HG03354 (cell line): ENCODE data around the gene THEMIS2.
"Not testable (repeated sequence)": the region's sequence is repeated elsewhere in the genome, so short reads cannot be mapped to it uniquely, and the experiment has no call there.

Experiments
- ATAC-seq: cut with Tn5 transposase; IDR thresholded peaks from one replicate; pipeline ENCODE4 v1.9.1; 2021; ENCODE audit warnings: mild to moderate bottlenecking; ENCODE audit not compliant: unreplicated experiment, poor library complexity, severe bottlenecking

Gene THEMIS2

GRCh38 chr1:27862671-27863537 is 9.4 kb upstream of the THEMIS2 start:
- no peak for ATAC-seq

- no peak for ATAC-seq
Measured at GRCh38 chr1:27863538-27863915, 8.8 kb upstream of the THEMIS2 start.

GRCh38 chr1:27864264-27864895 is 8.0 kb upstream of the THEMIS2 start:
- no peak for ATAC-seq

- ATAC-seq, result no peak
Measured at GRCh38 chr1:27865821-27866220, 6.5 kb upstream of the THEMIS2 start.

- no peak for ATAC-seq
Measured at GRCh38 chr1:27868556-27868931, 3.8 kb upstream of the THEMIS2 start.

GRCh38 chr1:27868932-27869718 is 3.2 kb upstream of the THEMIS2 start:
- ATAC-seq, result peak; percentile 40

GRCh38 chr1:27869719-27870085 is 2.6 kb upstream of the THEMIS2 start:
- ATAC-seq, result no peak

- ATAC-seq, result not testable (repeated sequence)
Measured at GRCh38 chr1:27871076-27871475, 1.3 kb upstream of the THEMIS2 start.

GRCh38 chr1:27872802-27873551 is 633 bp downstream of the THEMIS2 start:
- ATAC-seq, result peak; percentile 11

GRCh38 chr1:27873671-27874384 is 1.5 kb downstream of the THEMIS2 start:
- no peak for ATAC-seq

- ATAC-seq, result no peak
Measured at GRCh38 chr1:27876341-27877114, 4.2 kb downstream of the THEMIS2 start.

- no peak for ATAC-seq
Measured at GRCh38 chr1:27877115-27877416, 4.7 kb downstream of the THEMIS2 start.

- ATAC-seq, result no peak
Measured at GRCh38 chr1:27878039-27878438, 5.7 kb downstream of the THEMIS2 start.

GRCh38 chr1:27878787-27879335 is 6.5 kb downstream of the THEMIS2 start:
- no peak for ATAC-seq

- no peak for ATAC-seq
Measured at GRCh38 chr1:27879374-27880082, 7.2 kb downstream of the THEMIS2 start.

GRCh38 chr1:27882543-27882903 is 10.2 kb downstream of the THEMIS2 start:
- no peak for ATAC-seq

- ATAC-seq, result peak; percentile 2
Measured at GRCh38 chr1:27883536-27883935, 11.2 kb downstream of the THEMIS2 start.
